HepG2 (cell line): ENCODE measurements around the gene TXNRD3. TPM values are rescaled to one million over a fixed set of nuclear protein-coding genes. Genes with fewer than 3 reads are reported as not detected.

Source experiments
- ATAC-seq: fragments of 200-7000 bp; cut with Tn5 transposase; 3 replicates; pipeline ENCODE4 v1.9.1; 2020; ENCODE audit warnings: mild to moderate bottlenecking, moderate library complexity
- Bru-seq: library from RNA; stranded (reverse); fragments of 400-500 nt; gene quantifications from one replicate; lab custom pipeline; 2021; lab: Mats Ljungman, UMichigan
- BruChase-seq, 2 experiments: library from RNA; stranded (reverse); fragments of 400-500 nt; gene quantifications; one replicate each; lab custom pipeline; 2021; lab: Mats Ljungman, UMichigan
- BruUV-seq: library from RNA; stranded (reverse); fragments of 400-500 nt; replicated peaks from 2 replicates; lab custom pipeline; 2021; lab: Mats Ljungman, UMichigan
- CTCF ChIA-PET: fragments of 300-600 bp; formaldehyde crosslinking; extraction: SDS; loops from one replicate; lab custom pipeline; 2021; ENCODE audit warnings: low total read pairs, inconsistent platforms, low intra/inter-chr PET ratio; lab: Yijun Ruan, JAX
- POLR2A ChIA-PET: fragments of 350-600 bp; sonication (Branson Sonifier 250); formaldehyde crosslinking; loops from one replicate; lab custom pipeline; 2020; ENCODE audit warnings: antibody characterized with exemption, inconsistent platforms; lab: Yijun Ruan, JAX
- DNase-seq: peaks from one replicate; pipeline ENCODE4 v3.0.0-alpha.2; 2015; ENCODE audit warnings: low spot score
- FAIRE-seq: peaks from 3 replicates; lab custom pipeline; 2011; peaks lifted over from hg19 to GRCh38; lab: Jason Lieb, UNC
- H2AFZ ChIP-seq: one replicate; pipeline ENCODE4 v1.6.1; 2011; ENCODE audit warnings: low read length, inconsistent platforms
- H3K27ac ChIP-seq: fragments of 300-600 bp; 3 replicates; pipeline ENCODE4 v1.8.0; 2011; ENCODE audit warnings: mixed run types, mild to moderate bottlenecking, mixed read lengths, low read length, inconsistent platforms; ENCODE audit not compliant: insufficient read depth; ENCODE audit errors: extremely low read length
- H3K27me3 ChIP-seq, 2 experiments: fragments of 200-600 bp in 1 of 2; 2 replicates in 1 of 2; 3 replicates in 1 of 2; pipeline versions ENCODE4 v1.6.0 to v1.8.0; 2011; ENCODE audit warnings: low read length in 2 of 2, mild to moderate bottlenecking in 2 of 2, moderate library complexity in 2 of 2, inconsistent platforms in 1 of 2; ENCODE audit not compliant: insufficient read depth in 2 of 2, control insufficient read depth in 1 of 2
- H3K36me3 ChIP-seq, 2 experiments: fragments of 200-600 bp in 1 of 2; replicated peaks in 1 of 2; 2 replicates in 1 of 2; 3 replicates in 1 of 2; pipeline versions ENCODE4 v1.5.1 to v1.8.0; 2011; ENCODE audit warnings: low read length in 2 of 2, inconsistent platforms in 1 of 2; ENCODE audit not compliant: insufficient read depth in 2 of 2, control insufficient read depth in 1 of 2
- H3K4me1 ChIP-seq: 2 replicates; pipeline ENCODE4 v1.5.1; 2012; ENCODE audit warnings: low read length, inconsistent platforms; ENCODE audit not compliant: insufficient read depth
- H3K4me2 ChIP-seq: 2 replicates; pipeline ENCODE4 v1.6.0; 2011; ENCODE audit warnings: low read depth, low read length, inconsistent platforms
- H3K4me3 ChIP-seq, 3 experiments: fragments of 200-600 bp in 1 of 3; sonication (generic), shearing (Covaris generic) in 1 of 3; replicated peaks in 1 of 3; 2 replicates each; pipeline ENCODE4 v1.5.1; 2011 to 2016; ENCODE audit warnings: low read length in 3 of 3, inconsistent platforms in 2 of 3, low read depth in 2 of 3, mild to moderate bottlenecking in 2 of 3, control low read depth in 1 of 3, mixed read lengths in 1 of 3; ENCODE audit not compliant: insufficient read depth in 1 of 3
- H3K79me2 ChIP-seq: one replicate; pipeline ENCODE4 v1.6.1; 2011; ENCODE audit warnings: low read length, inconsistent platforms; ENCODE audit not compliant: insufficient read depth
- H3K9ac ChIP-seq: 2 replicates; pipeline ENCODE4 v1.6.0; 2011; ENCODE audit warnings: mild to moderate bottlenecking, low read depth, low read length, inconsistent platforms; ENCODE audit not compliant: insufficient read depth
- H3K9me3 ChIP-seq: 2 replicates; pipeline ENCODE4 v1.5.1; 2012; ENCODE audit warnings: mild to moderate bottlenecking, low read length
- H4K20me1 ChIP-seq: 2 replicates; pipeline ENCODE4 v1.6.0; 2011; ENCODE audit warnings: inconsistent platforms, mild to moderate bottlenecking, low read length, moderate library complexity; ENCODE audit not compliant: insufficient read depth
- AGO1 ChIP-seq: fragments of 200-400 bp; formaldehyde crosslinking; IDR thresholded peaks from 2 replicates; pipeline ENCODE4 v1.6.1; 2017; ENCODE audit warnings: mild to moderate bottlenecking, low read depth, low read length, moderate library complexity; ENCODE audit not compliant: poor library complexity, severe bottlenecking
- AHR ChIP-seq: IDR thresholded peaks from 2 replicates; pipeline ENCODE4 v1.6.1; 2018; ENCODE audit warnings: missing genetic modification reagents, missing compliant biosample characterization
- ELF4 ChIP-seq: sonication (generic); formaldehyde crosslinking; IDR thresholded peaks from 2 replicates; pipeline ENCODE4 v1.5.0; 2020; ENCODE audit warnings: missing genetic modification reagents, mild to moderate bottlenecking, moderate library complexity, borderline replicate concordance
- IRF1 ChIP-seq: sonication (generic); formaldehyde crosslinking; IDR thresholded peaks from 2 replicates; pipeline ENCODE4 v1.4.0; 2020; ENCODE audit warnings: low read depth, mild to moderate bottlenecking, missing genetic modification reagents
- KLF12 ChIP-seq: sonication (generic); formaldehyde crosslinking; IDR thresholded peaks from 2 replicates; pipeline ENCODE4 v1.4.0; 2020; ENCODE audit warnings: missing genetic modification reagents, borderline replicate concordance
- SRF ChIP-seq: IDR thresholded peaks from 2 replicates; pipeline ENCODE4 v1.6.1; 2011; ENCODE audit warnings: mild to moderate bottlenecking, low read depth, low read length, moderate library complexity
- TIGD3 ChIP-seq: sonication (generic); formaldehyde crosslinking; IDR thresholded peaks from 2 replicates; pipeline ENCODE4 v1.5.1; 2020; ENCODE audit warnings: mild to moderate bottlenecking, missing genetic modification reagents, borderline replicate concordance
- ZFX ChIP-seq: sonication (generic); formaldehyde crosslinking; IDR thresholded peaks from 2 replicates; pipeline ENCODE4 v1.4.0; 2020; ENCODE audit warnings: mild to moderate bottlenecking, low read depth, missing genetic modification reagents, moderate library complexity
- ZFY ChIP-seq: sonication (generic); formaldehyde crosslinking; IDR thresholded peaks from 2 replicates; pipeline ENCODE4 v1.4.0; 2020; ENCODE audit warnings: missing genetic modification reagents
- ZKSCAN5 ChIP-seq: sonication (generic); formaldehyde crosslinking; IDR thresholded peaks from 2 replicates; pipeline ENCODE4 v1.5.1; 2020; ENCODE audit warnings: mild to moderate bottlenecking, missing genetic modification reagents
- ZNF232 ChIP-seq: sonication (generic); formaldehyde crosslinking; IDR thresholded peaks from 2 replicates; pipeline ENCODE4 v1.4.0; 2020; ENCODE audit warnings: missing genetic modification reagents, borderline replicate concordance
- ZNF329 ChIP-seq: sonication (generic); formaldehyde crosslinking; IDR thresholded peaks from 2 replicates; pipeline ENCODE4 v1.9.0; 2021; ENCODE audit warnings: low read depth, mild to moderate bottlenecking, missing genetic modification reagents
- ZNF354B ChIP-seq: sonication (generic); formaldehyde crosslinking; IDR thresholded peaks from 2 replicates; pipeline ENCODE4 v1.8.0; 2022; ENCODE audit warnings: mild to moderate bottlenecking, missing genetic modification reagents
- ZNF563 ChIP-seq: sonication (generic); formaldehyde crosslinking; IDR thresholded peaks from 2 replicates; pipeline ENCODE4 v1.8.0; 2022; ENCODE audit warnings: mild to moderate bottlenecking, moderate library complexity, missing genetic modification reagents
- ZNF589 ChIP-seq: sonication (generic); formaldehyde crosslinking; conservative IDR thresholded peaks from 2 replicates; pipeline ENCODE4 v1.8.0; 2022; ENCODE audit warnings: mild to moderate bottlenecking, moderate library complexity, missing genetic modification reagents
- ZNF616 ChIP-seq: sonication (generic); formaldehyde crosslinking; IDR thresholded peaks from 2 replicates; pipeline ENCODE4 v1.5.0; 2020; ENCODE audit warnings: low read depth, mild to moderate bottlenecking, missing genetic modification reagents
- WGBS: methylation state at CpG from one replicate; pipeline ENCODE4 v1.1.6; 2017; ENCODE audit warnings: low lambda C conversion rate; 5-methylcytosine and 5-hydroxymethylcytosine counted together
- in situ Hi-C: cut with HindIII; loops from 2 replicates; pipeline ENCODE4 v1.10.0; 2017; ENCODE audit warnings: low pct_unique_long_range_greater_than_20kb; ENCODE audit not compliant: extremely low pct_ligation_motif_present
- intact Hi-C: fragments of 100-400 bp; cut with micrococcal nuclease; formaldehyde crosslinking; loops from one replicate; pipeline ENCODE4 v1.10.0; 2022; ENCODE audit not compliant: unreplicated experiment
- long read RNA-seq, 2 experiments: library from RNA in 1 of 2; library from polyadenylated mRNA in 1 of 2; stranded (forward) in 1 of 2; unstranded in 1 of 2; transcript quantifications; one replicate each; pipeline ENCODE4 v2.0.0, GENCODE V29; 2019 to 2022
- polyA minus RNA-seq, 3 experiments: library from RNA; depleted of rRNA, polyadenylated mRNA; stranded (reverse); fragments of >200 nt; gene quantifications; 2 replicates each; pipeline ENCODE4 v1.2.3, GENCODE V29; 2011; ENCODE audit warnings: low replicate concordance in 1 of 3
- polyA plus RNA-seq, 8 experiments: library from polyadenylated mRNA; depleted of rRNA in 3 of 8; stranded (reverse) in 7 of 8; unstranded in 1 of 8; fragments of >200 nt; fragmentation: Illumina TruSeq in 4 of 8; extraction: Trizol in 4 of 8; gene quantifications; 2 replicates each; pipeline versions ENCODE4 v1.2.1 to v1.2.3, GENCODE V29; 2011 to 2016; ENCODE audit warnings: low read depth in 4 of 8, missing spikeins in 1 of 8, mixed read lengths in 1 of 8; ENCODE audit not compliant: insufficient read depth in 1 of 8
- total RNA-seq, 5 experiments: library from RNA; depleted of rRNA; stranded (reverse); fragments of >200 nt; fragmentation: Illumina TruSeq; extraction: Trizol; gene quantifications; 2 replicates each; pipeline ENCODE4 v1.2.3, GENCODE V29; 2016; ENCODE audit warnings: low read depth in 1 of 5

Gene TXNRD3
- total RNA-seq (2016; rRNA removed; fragmentation: Illumina TruSeq; extraction: Trizol): 20.7 and 26.4 TPM in 2 replicates
- total RNA-seq (2016; cell fraction: cytosol; rRNA removed; fragmentation: Illumina TruSeq; extraction: Trizol; ENCODE audit: low read depth): 8.9 and 11.8 TPM in 2 replicates
- 19.3 and 25.3 TPM in 2 replicates for total RNA-seq (2016; cell fraction: insoluble cytoplasmic fraction; rRNA removed; fragmentation: Illumina TruSeq; extraction: Trizol)
- 10.5 and 15.0 TPM in 2 replicates for total RNA-seq (2016; cell fraction: membrane; rRNA removed; fragmentation: Illumina TruSeq; extraction: Trizol)
- total RNA-seq (2016; cell fraction: nucleus; rRNA removed; fragmentation: Illumina TruSeq; extraction: Trizol): 12.6 and 12.9 TPM in 2 replicates
- polyA plus RNA-seq (2011; rRNA removed): 4.7 and 4.8 TPM in 2 replicates
- 2.8 and 4.1 TPM in 2 replicates for polyA plus RNA-seq (2011; cell fraction: cytosol; rRNA removed)
- 4.2 and 8.3 TPM in 2 replicates for polyA plus RNA-seq (2011; cell fraction: nucleus; rRNA removed)
- polyA plus RNA-seq (2012): 10.2 and 11.9 TPM in 2 replicates
- polyA plus RNA-seq (2016; cell fraction: cytosol; fragmentation: Illumina TruSeq; extraction: Trizol; ENCODE audit: low read depth): 1.3 and 2.2 TPM in 2 replicates
- polyA plus RNA-seq (2016; cell fraction: insoluble cytoplasmic fraction; fragmentation: Illumina TruSeq; extraction: Trizol; ENCODE audit: low read depth): 12.3 and 17.6 TPM in 2 replicates
- 2.7 and 3.8 TPM in 2 replicates for polyA plus RNA-seq (2016; cell fraction: membrane; fragmentation: Illumina TruSeq; extraction: Trizol; ENCODE audit: low read depth)
- polyA plus RNA-seq (2016; cell fraction: nucleus; fragmentation: Illumina TruSeq; extraction: Trizol; ENCODE audit: insufficient read depth, low read depth): 12.2 and 12.5 TPM in 2 replicates
- polyA minus RNA-seq (2011; rRNA and poly(A)+ RNA removed; ENCODE audit: low replicate concordance): 3.9 and 8.9 TPM in 2 replicates
- polyA minus RNA-seq (2011; cell fraction: cytosol; rRNA and poly(A)+ RNA removed): 2.0 and 4.0 TPM in 2 replicates
- 7.2 and 11.8 TPM in 2 replicates for polyA minus RNA-seq (2011; cell fraction: nucleus; rRNA and poly(A)+ RNA removed)
- Bru-seq, nascent RNA: percentile 58 among the genes with signal in this experiment
- BruChase-seq, experiment 1, labeled RNA remaining after a 6-hour chase: percentile 55 among the genes with signal in this experiment
- percentile 58 among the genes with signal in this experiment for BruChase-seq, experiment 2, labeled RNA remaining after a 2-hour chase
- long read RNA-seq, experiment 1, transcript TXNRD3-205 (16 exons, 2,950 nt): major isoform, 5 of 6 reads
- long read RNA-seq, experiment 1, partial matches to known transcripts: 1 of 6 reads
- long read RNA-seq, experiment 1, other reads (novel, unspliced or antisense): 0 of 6 reads
- long read RNA-seq, experiment 2, transcript TXNRD3-205 (16 exons, 2,950 nt): major isoform, 10 of 19 reads
- long read RNA-seq, experiment 2, partial matches to known transcripts: 3 of 19 reads
- long read RNA-seq, experiment 2, other reads (novel, unspliced or antisense): 6 of 19 reads

- Histone ChIP-seq H4K20me1 (no peaks in the 10 kb centered on the region), H3K79me2 (no peaks in the 10 kb centered on the region), H3K4me3 (peak within 1 kb of the TSS; percentile 54 to 73 (median 72)), H3K36me3 (no peaks in the 10 kb centered on the region), H3K9me3 (peaks cover 7% of the 10 kb centered on the region; the same call in 1 of the 2 replicates), H3K27ac (peak within 1 kb of the TSS; percentile 55), H3K4me1 (peaks cover 18% of the 10 kb centered on the region), H2AFZ (peak within 1 kb of the TSS; percentile 17), H3K27me3 (no peaks in the 10 kb centered on the region; a peak in 2 of 5 replicates), H3K4me2 (peak within 1 kb of the TSS; percentile 79), H3K9ac (peak within 1 kb of the TSS; percentile 81)
- POLR2A ChIA-PET: no interaction called here
- CTCF ChIA-PET: no interaction called here
- intact Hi-C loops (no loop called here), in situ Hi-C loops (no loop called here)
- peak; percentile 62 for DNase-seq
- FAIRE-seq: no peak
- peak; percentile 92 for ATAC-seq
- 1% methylated on average over 13 of the region's 102 CpGs for WGBS
- no TSS peak for BruUV-seq
- peak; percentile 80; the same call in 1 of the 2 replicates for TF ChIP-seq ZNF616 (CRISPR knock-in tag)
- no peak for TF ChIP-seq ZNF354B (CRISPR knock-in tag)
- no peak for TF ChIP-seq AGO1
- TF ChIP-seq ZNF589: 0 out of 2 replicates have a peak, but pooled peaks have one; percentile 37
- TF ChIP-seq SRF: no peak
- no peak for TF ChIP-seq ZKSCAN5 (CRISPR knock-in tag)
- TF ChIP-seq AHR (CRISPR knock-in tag): no peak
- TF ChIP-seq ZFX (CRISPR knock-in tag): peak; percentile 92
- no peak; the same call in 1 of the 2 replicates for TF ChIP-seq KLF12 (CRISPR knock-in tag)
- TF ChIP-seq IRF1 (CRISPR knock-in tag): 0 out of 2 replicates have a peak, but pooled peaks have one; percentile 41
- TF ChIP-seq ZNF563 (CRISPR knock-in tag): peak; percentile 97; the same call in 1 of the 2 replicates
- TF ChIP-seq ZNF232 (CRISPR knock-in tag): peak; percentile 72; the same call in 1 of the 2 replicates
- peak; percentile 98 for TF ChIP-seq ZFY (CRISPR knock-in tag)
- TF ChIP-seq TIGD3: no peak
- TF ChIP-seq ZNF329: peak; percentile 81
- no peak for TF ChIP-seq ELF4 (CRISPR knock-in tag)
Measured at GRCh38 chr3:126654571-126655383, at the start of gene TXNRD3. TSS of gene TXNRD3 (minus strand) at chr3:126655124.
